WTC11 (cell line): ENCODE results near the gene PDPN.

Experiments used
- CTCF ChIP-seq: fragments of 200-600 bp; IDR thresholded peaks from 2 replicates; pipeline ENCODE4 v1.8.0; 2022; ENCODE audit warnings: antibody characterized with exemption
- HMGXB4 ChIP-seq: sonication (generic); formaldehyde crosslinking; IDR thresholded peaks from 2 replicates; pipeline ENCODE4 v1.8.1; 2023; ENCODE audit warnings: mild to moderate bottlenecking, moderate library complexity, missing genetic modification reagents
- JAZF1 ChIP-seq: fragments of 250-450 bp; sonication (Bioruptor Pico); IDR thresholded peaks from 2 replicates; pipeline ENCODE4 v1.9.0; 2021; ENCODE audit warnings: moderate library complexity, mild to moderate bottlenecking, inconsistent platforms
- JUN ChIP-seq: sonication (generic); formaldehyde crosslinking; IDR thresholded peaks from 2 replicates; pipeline ENCODE4 v1.8.0; 2023; ENCODE audit warnings: mild to moderate bottlenecking, missing genetic modification reagents
- MAX ChIP-seq: sonication (generic); formaldehyde crosslinking; IDR thresholded peaks from 2 replicates; pipeline ENCODE4 v1.8.0; 2022; ENCODE audit warnings: mild to moderate bottlenecking, missing genetic modification reagents
- MLX ChIP-seq: sonication (generic); formaldehyde crosslinking; IDR thresholded peaks from 2 replicates; pipeline ENCODE4 v1.8.1; 2023; ENCODE audit warnings: mild to moderate bottlenecking, missing genetic modification reagents, moderate library complexity
- SOX15 ChIP-seq: fragments of 250-450 bp; sonication (Bioruptor Pico); IDR thresholded peaks from 2 replicates; pipeline ENCODE4 v1.9.0; 2021; ENCODE audit warnings: mild to moderate bottlenecking
- STAT6 ChIP-seq: sonication (generic); formaldehyde crosslinking; conservative IDR thresholded peaks from 2 replicates; pipeline ENCODE4 v1.8.1; 2023; ENCODE audit warnings: mild to moderate bottlenecking, low read depth, missing genetic modification reagents, moderate library complexity
- TEAD4 ChIP-seq: sonication (generic); formaldehyde crosslinking; IDR thresholded peaks from 2 replicates; pipeline ENCODE4 v1.8.0; 2022; ENCODE audit warnings: mild to moderate bottlenecking, missing genetic modification reagents
- ZNF121 ChIP-seq: sonication (generic); formaldehyde crosslinking; IDR thresholded peaks from 2 replicates; pipeline ENCODE4 v1.8.0; 2023; ENCODE audit warnings: missing genetic modification reagents
- ZNF396 ChIP-seq: fragments of 250-450 bp; sonication (Bioruptor Pico); IDR thresholded peaks from 2 replicates; pipeline ENCODE4 v1.8.0; 2021; ENCODE audit warnings: mild to moderate bottlenecking, moderate library complexity, borderline replicate concordance
- ZNF423 ChIP-seq: fragments of 250-450 bp; sonication (Bioruptor Pico); IDR thresholded peaks from 2 replicates; pipeline ENCODE4 v2.1.2; 2022; ENCODE audit warnings: mild to moderate bottlenecking, moderate library complexity

- TF ChIP-seq SOX15 (CRISPR knock-in tag): no peak
- no peak for TF ChIP-seq CTCF
- TF ChIP-seq JUN: no peak
- no peak for TF ChIP-seq JAZF1 (CRISPR knock-in tag)
- TF ChIP-seq ZNF423 (CRISPR knock-in tag): no peak
- TF ChIP-seq MAX: no peak
- no peak for TF ChIP-seq MLX (CRISPR knock-in tag)
- TF ChIP-seq ZNF396 (CRISPR knock-in tag): no peak
- TF ChIP-seq STAT6 (CRISPR knock-in tag): no peak
- TF ChIP-seq TEAD4 (CRISPR knock-in tag): no peak
- TF ChIP-seq ZNF121 (CRISPR knock-in tag): no peak
- no peak for TF ChIP-seq HMGXB4 (CRISPR knock-in tag)
These were observed 23.4 kb downstream of the PDPN start for GRCh38 chr1:13607002-13607401.
